Measurements from ENCODE around the gene PIK3CA.
"Not testable (repeated sequence)": the region's sequence is repeated elsewhere in the genome, so short reads cannot be mapped to it uniquely, and the experiment has no call there.

PIK3CA gene

GRCh38 chr3:179147873-179148615, at the start of gene PIK3CA:
Gene PIK3CA, plus strand, starts transcription at chr3:179148357. Its CDS starts 50,469 bp downstream, at chr3:179198826.
- peak; percentile 75 for DNase-seq (ENCODE audit: low spot score)

GRCh38 chr3:179098388-179099077, 49.6 kb upstream of the PIK3CA start:
- DNase-seq (ENCODE audit: low spot score): no peak

- DNase-seq (ENCODE audit: low spot score): no peak
Observed at GRCh38 chr3:179100652-179101051, 47.5 kb upstream of the PIK3CA start.

GRCh38 chr3:179105881-179106280, 42.3 kb upstream of the PIK3CA start:
- DNase-seq (ENCODE audit: low spot score): no peak

- no peak for DNase-seq (ENCODE audit: low spot score)
Observed at GRCh38 chr3:179107617-179108016, 40.5 kb upstream of the PIK3CA start.

GRCh38 chr3:179108086-179108485, 40.1 kb upstream of the PIK3CA start:
- no peak for DNase-seq (ENCODE audit: low spot score)

- no peak for DNase-seq (ENCODE audit: low spot score)
Observed at GRCh38 chr3:179113903-179114302, 34.3 kb upstream of the PIK3CA start.

- DNase-seq (ENCODE audit: low spot score): not testable (repeated sequence)
Observed at GRCh38 chr3:179115444-179115843, 32.7 kb upstream of the PIK3CA start.

GRCh38 chr3:179116816-179117215, 31.3 kb upstream of the PIK3CA start:
- no peak for DNase-seq (ENCODE audit: low spot score)

GRCh38 chr3:179132191-179132890, 15.8 kb upstream of the PIK3CA start:
- not testable (repeated sequence) for DNase-seq (ENCODE audit: low spot score)

- no peak for DNase-seq (ENCODE audit: low spot score)
Observed at GRCh38 chr3:179133575-179133974, 14.6 kb upstream of the PIK3CA start.

GRCh38 chr3:179136195-179136594, 12.0 kb upstream of the PIK3CA start:
- DNase-seq (ENCODE audit: low spot score): no peak

- DNase-seq (ENCODE audit: low spot score): no peak
Observed at GRCh38 chr3:179141890-179142289, 6.3 kb upstream of the PIK3CA start.

- DNase-seq (ENCODE audit: low spot score): peak; percentile 59
Observed at GRCh38 chr3:179146911-179147513, 1.1 kb upstream of the PIK3CA start.

- no peak for DNase-seq (ENCODE audit: low spot score)
Observed at GRCh38 chr3:179147514-179147872, 664 bp upstream of the PIK3CA start.

- peak; percentile 23 for DNase-seq (ENCODE audit: low spot score)
Observed at GRCh38 chr3:179148616-179149405, 654 bp downstream of the PIK3CA start.

GRCh38 chr3:179149406-179149867, 1.3 kb downstream of the PIK3CA start:
- no peak for DNase-seq (ENCODE audit: low spot score)

GRCh38 chr3:179149951-179150350, 1.8 kb downstream of the PIK3CA start:
- DNase-seq (ENCODE audit: low spot score): no peak

GRCh38 chr3:179150610-179151009, 2.5 kb downstream of the PIK3CA start:
- no peak for DNase-seq (ENCODE audit: low spot score)

- no peak for DNase-seq (ENCODE audit: low spot score)
Observed at GRCh38 chr3:179151474-179151873, 3.3 kb downstream of the PIK3CA start.

GRCh38 chr3:179156170-179156569, 8.0 kb downstream of the PIK3CA start:
- no peak for DNase-seq (ENCODE audit: low spot score)

- DNase-seq (ENCODE audit: low spot score): no peak
Observed at GRCh38 chr3:179156775-179157174, 8.6 kb downstream of the PIK3CA start.
